GM10847 (cell line): ENCODE data around the gene ZDHHC1.

Experiments used
- POLR2A ChIP-seq: IDR thresholded peaks from 2 replicates; pipeline ENCODE4 v1.6.1; 2011; ENCODE audit not compliant: insufficient read length; ENCODE audit errors: extremely low read depth

Gene ZDHHC1

DNA sequence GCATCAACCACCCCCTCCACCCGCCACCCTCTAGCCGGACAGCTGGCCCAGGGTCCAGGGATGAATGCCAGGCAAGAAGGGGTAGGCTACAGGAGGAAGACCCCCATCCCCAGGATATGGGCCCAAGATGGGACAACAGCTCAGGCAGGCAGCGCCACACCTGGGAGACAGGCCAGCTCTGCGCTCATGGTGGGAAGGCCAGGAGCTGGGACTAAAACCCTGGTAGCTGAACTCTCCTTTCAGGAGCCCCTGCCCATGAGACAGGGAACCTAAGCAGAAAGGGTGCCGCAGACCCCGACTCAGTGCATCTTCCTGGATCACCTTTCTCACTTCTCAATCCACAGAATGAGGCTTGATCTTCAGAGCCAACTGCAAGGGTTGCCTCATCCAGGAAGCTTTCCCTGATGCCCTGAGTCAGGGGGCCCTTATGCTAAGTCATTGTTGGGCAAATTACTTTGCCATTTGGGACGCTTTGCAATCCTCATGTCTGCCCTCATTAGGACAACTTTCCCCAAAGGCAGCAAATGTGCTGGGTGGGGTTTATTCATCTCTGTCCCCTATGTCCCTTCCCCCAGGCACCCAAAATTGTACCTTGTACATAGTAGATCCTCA, 9.0 kb downstream of the ZDHHC1 start:
- no peak for TF ChIP-seq POLR2A

DNA sequence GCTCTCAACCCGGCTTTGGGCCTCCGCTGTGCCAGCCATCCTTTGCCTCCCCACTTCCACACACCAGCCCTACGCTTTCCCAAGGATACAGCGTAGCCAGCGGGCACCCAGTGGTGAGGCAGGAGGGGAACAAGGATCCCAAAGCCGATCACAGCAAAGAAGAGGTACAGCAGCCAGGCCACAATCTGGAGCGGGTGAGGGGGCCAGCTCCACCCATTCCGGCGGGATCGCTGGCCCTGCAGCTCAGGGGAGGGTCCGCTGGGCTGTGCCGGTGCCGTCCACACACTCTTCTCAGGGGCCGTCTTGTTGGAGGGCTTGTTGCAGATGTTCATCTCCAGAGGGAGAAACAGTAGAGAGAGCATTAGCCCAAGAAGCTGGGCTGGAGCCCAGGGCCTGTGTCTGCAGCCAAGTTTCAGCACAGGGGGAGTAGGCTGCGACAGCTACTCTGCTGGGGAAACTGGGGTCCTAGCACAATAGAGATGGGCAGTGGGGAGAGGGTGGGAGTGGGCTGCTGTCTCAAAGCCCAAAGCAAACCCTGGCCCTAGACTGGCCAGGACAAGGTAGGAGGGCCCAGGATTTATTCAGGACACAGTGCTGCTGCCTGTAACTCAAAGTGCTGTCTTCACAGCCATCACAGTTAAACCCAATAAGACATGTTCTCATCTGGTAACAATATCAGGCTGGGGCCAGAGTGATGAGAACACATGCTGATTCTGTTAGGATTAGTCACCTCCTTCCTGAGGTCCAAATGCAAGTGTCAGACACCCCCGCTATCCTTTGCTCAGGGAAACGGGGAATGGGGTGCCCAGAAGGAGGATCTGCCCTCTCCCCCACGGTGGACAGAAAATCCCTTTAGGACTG, 9.9 kb downstream of the ZDHHC1 start:
- no peak for TF ChIP-seq POLR2A

DNA sequence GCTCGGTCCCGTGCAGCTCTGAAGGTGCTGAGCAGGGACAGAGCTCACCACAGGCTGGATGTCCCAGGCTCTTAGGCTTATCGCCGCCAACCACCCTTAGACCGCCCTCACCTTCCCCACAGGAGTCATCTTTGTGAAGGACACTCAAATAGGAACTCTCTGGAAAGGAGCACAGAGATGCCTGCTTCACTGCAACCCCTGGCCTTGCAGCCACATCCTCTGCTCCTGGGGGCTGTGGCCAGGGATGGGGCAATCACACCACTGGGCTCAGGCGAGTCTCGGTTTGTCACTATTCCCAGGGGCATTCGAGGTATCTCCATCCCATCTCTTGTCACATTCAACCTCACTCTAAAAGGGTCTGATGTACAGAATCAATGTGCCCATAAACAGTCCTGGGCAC, 10.9 kb downstream of the ZDHHC1 start:
- TF ChIP-seq POLR2A, result no peak

DNA sequence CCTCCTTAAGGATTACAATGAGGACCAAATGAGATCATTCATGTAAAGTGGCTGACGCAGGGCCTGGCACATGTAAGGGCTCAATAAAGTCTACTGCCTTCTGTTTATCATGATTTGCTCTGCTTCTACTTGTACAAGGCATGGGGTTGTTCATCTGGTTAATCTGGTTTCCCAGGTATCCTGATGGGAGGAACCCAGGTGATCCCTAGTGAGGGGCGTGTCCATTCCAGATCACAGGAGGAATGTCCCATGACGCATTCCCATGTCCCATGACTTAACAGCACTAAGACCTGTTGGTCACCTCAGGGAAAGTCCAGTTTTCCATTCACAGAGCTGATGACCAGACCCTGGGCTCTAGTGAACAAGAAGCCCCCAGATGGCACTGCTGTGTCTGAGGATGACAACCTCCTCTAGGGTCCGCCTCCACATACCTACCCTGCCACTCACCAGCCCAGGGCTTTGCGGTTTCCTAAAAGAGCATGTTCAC, 11.5 kb downstream of the ZDHHC1 start:
- no peak for TF ChIP-seq POLR2A

DNA sequence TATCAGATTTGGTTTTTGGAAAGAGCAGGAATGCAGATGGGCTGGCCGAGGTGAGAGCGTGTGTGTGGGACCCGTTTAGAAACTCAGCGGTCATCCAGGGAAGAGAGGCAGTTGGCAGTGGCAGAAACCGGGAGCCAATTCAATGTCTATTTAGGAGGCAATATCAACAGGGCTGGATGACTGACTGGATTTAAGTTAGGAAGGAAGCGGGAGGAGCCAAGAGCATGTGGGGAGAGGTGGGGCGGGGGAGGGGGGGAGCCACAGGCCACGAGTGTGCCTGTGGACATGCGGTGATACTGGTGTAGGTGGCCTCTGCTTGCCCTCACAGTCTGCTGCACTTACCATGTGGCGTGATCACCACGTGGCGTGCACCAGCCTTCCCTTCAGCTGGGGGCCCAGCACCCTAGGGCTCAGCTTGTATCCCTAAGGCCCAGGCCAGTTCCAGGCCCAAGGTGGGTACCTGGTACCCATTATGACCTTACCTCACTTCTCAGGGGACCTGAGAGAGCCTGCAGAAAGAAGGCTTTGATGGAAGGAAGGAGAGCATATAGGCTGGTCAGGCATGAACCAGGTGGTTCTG, 12.2 kb downstream of the ZDHHC1 start:
- TF ChIP-seq POLR2A, result no peak

DNA sequence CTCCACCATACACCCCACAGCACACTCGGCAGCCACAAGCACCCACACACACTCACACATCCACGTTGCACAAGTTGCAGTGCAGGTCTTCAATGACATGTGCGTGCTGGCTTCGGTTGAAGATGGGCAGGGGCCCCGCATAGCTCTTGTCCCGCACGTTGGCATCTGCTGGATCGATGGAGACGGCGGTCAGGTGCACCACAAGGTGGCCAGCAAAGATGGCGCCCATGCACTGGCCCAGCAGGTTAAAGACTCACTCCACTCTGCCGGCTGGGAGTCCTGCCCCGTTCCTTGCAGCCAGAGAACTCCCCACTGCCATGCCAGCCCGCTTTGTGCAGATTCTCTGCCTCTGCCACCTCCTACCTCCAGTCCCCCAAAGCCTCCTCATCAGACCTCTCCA, 15.4 kb downstream of the ZDHHC1 start:
- TF ChIP-seq POLR2A, result no peak

DNA sequence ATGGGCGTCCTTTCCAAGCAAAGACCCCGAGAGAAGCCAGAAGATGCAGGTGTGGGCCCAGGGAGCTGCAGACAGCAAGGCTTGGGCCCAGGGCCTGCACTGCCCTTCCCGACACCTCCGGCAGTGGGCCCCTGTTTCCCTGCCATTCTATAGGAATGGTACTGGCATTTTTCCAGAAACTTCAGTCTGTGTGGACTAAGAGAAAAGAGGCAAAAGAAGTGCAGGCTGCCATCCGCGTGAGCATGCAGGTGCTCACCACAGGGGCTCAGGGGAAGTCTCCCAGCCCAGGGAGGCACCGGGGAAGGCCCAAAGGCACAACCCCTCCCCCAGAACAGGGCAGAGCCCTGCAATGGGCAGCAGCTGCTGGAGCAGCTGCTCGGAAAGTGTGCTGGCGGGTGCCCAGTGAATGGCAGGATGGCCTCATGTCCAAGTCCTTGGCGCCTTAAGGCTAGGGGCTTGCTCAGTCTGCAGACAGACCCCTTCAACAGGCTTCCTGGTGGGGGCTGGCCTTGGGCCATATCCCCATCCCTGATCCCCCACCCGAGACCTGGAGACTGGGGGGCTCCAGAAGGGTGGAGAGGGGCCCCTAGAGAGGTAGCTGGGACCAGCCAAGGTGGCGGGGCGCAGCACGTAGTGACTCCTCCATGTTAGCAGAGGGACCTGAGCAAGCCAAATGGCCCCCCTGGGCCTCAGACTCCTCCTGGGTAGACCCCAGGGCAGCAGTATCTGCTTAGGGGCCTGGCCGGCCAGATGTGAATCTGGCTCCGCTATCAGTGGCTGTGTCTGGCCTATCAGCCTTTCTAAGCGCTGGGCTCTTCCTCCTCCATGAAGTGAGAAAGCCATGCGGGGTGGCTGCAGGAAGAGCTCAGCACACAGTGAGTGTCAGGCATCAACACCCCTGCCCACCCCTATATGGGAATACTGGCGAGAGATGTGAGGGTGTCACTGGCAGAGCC, 16.2 kb downstream of the ZDHHC1 start:
- no peak for TF ChIP-seq POLR2A

DNA sequence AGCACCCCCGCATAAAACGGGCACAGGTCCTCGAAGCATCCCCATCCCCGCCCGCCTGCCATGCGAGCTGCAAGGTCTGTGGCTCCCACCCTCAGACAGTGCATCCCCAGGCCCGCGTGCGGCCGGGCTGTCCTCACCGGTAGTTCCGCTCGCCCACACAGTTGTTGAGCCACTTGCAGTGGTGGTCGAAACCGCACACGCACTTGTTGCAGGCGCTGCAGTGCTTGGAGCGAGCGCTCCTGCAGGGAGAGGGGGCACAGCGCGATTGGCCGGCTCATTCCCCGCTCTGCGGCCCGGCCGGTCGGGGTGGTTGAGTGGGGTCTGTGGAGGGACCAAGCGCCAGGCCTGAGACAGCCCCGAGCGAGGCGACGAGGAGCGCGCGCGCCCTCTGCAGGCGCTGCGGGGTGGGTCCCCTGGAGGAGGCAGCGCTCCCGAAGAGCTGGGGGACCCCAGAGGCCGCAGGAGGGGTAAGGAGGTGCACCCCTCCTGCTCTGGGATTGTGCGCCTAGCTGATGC, 17.0 kb downstream of the ZDHHC1 start:
- TF ChIP-seq POLR2A, result no peak

DNA sequence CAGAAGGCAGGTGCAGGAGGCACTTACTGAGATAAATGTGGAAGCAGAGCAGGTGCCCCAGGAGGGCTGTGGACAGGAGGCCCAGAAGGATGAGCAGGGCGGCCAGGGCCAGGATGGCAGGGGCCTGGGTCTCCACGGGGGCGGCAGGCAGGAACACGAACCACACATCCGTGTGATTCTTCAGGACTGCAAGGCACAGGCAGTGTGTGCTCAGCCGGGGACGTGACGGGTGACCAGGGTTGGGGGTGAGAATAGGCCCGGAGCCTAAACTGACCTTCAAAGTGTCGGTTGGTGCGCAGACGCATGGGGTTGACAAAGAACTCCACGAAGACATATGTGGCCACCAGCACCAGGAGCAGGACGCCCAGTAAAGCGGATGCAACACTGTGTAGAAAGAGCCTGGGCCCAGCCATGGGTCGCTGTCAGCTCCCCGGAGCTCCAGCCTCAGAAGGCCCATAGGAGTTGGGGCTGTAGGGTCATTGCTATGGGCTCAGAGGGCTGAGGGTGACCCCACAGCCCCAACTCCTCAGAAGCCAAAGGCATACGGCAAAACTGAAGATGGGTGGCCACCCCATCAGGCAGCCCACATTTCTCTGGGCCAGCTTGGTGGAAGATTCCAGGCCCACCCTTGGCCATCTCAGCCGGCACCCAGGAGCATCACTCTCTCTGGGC, 17.6 kb downstream of the ZDHHC1 start:
- TF ChIP-seq POLR2A, result no peak

DNA sequence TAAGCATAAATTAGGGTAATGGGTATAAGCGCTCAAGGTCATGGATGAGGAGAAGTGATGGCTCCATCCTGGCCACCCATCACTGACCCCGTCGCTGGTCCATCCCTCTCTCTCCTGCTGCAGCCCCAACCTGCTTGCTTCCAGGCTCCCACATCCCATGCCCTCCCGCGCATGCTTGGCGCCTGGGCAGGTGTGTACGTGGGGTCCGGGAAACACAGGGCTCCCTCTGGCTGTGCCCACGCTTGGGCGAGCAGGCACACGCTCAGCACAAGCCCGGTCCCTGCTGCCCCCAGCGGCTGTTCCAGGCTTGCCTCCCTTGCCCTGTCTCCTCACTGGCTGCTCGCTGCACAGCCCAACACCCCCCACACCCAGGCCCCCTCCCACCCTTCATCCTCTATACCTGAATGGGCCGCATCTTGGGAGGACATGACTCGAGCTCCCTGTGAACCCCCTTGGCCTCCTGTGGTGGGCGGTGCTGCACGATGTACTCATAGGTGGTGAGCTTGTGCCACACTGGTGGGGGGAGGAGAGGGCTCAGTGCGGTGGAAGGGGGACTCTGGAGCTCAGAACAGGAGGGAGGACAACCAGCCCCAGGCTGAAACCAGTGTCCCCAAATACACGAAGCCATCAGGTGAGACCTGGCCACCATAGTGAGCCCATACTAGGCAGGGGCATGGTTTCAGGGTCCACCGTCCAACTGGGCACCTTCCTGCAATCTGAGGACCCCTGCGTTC, 18.3 kb downstream of the ZDHHC1 start:
- TF ChIP-seq POLR2A, result no peak

DNA sequence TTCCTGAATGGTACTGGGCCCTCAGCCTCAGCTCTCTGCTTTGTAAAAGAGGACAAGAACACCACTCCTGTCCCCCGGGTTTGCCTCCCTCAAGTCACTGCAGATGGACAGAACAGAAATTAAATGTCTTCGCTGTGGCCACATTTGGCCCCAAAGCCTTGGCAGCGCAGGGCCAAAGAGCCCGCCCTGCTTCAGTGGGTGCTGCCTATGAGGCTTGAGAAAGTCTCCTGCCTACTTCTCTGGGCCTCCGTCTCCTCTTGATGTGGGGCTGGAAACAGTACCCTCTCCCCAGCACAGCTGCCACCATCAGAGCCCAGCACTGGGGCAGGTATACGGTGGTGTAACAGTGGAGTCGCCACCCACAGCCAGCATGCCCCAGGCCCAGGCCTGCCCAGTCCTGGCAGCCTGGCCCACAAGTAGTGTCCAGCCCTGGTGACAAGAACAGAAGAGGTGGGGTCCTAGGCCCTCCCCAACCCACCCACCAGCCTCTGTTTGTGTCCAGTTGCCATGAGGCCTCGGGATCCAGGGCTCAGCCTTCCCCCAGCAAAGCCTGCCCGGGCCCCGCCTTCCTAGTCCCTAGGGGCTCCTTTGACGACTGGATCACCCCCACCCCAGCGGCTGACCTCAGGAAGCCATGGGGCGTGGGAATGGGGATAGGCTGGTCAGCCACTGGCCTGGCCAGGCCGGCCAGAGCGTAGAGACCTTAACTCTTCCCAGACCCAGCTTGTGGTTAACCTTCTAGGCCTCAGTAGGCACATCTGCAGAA, 19.1 kb downstream of the ZDHHC1 start:
- TF ChIP-seq POLR2A, result no peak

DNA sequence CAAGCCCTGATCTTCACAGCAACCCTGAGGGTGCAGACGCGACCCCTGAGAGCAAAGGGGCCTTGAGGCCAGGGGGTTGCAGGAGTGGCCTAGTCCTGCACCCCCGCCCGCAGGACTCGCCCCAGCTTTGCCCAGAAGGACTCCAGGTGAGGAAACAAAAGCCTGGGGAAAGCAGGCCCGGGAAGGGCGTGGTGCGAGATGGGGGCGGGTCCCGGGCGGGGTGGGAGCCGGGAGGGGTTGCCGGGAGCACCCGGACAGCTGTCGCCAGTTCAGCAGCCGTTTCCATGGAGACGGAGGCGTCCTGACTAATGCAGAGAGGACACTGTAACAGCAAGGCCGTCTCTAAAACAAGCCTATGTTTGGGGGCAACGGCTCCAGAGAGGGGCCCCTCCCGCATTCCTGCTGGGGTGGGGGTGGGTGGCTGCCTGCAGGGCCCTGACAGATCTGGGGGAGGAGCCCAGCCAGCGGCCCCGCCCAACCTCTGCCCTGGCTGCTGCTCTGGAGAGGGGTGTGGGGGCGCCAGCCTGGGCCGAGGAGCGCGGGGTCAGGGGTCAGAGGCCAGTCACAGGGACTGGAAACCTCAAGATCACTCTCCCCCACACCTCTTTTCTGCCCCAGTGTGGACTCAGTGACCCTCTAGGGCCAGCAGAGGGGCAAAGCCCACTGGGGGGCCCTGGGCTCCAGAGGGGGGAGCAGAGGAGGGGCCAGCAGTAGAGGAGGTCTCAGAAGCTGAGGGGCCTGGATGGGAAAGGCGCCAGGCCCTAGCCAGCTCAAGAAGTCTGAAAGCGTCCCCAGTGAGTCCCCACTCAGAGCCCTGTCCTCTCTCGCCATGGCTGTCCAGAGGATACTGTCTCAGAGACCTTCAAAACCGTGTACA, 19.9 kb downstream of the ZDHHC1 start:
- TF ChIP-seq POLR2A, result no peak
